ENCODE data around the gene CYP26B1.

DNA sequence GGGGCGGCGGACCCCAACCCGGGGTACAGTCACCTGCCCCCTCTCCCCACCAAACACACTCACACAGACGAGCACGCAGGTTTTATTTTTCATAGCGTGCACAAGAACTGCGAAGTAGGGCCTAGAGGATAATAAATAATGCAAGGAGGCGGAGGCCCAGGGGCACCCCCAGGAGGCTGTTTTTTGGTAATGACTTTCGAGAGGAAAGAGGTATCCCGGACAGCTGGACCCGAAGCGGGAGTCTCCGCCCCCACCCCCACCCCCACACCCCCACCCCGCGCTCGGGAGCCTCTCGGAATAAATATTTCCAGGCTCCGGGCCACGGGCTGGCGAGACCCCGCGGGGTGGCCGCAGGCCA, 3.4 kb downstream of the CYP26B1 start:
- TF ChIP-seq, protein P1, sequence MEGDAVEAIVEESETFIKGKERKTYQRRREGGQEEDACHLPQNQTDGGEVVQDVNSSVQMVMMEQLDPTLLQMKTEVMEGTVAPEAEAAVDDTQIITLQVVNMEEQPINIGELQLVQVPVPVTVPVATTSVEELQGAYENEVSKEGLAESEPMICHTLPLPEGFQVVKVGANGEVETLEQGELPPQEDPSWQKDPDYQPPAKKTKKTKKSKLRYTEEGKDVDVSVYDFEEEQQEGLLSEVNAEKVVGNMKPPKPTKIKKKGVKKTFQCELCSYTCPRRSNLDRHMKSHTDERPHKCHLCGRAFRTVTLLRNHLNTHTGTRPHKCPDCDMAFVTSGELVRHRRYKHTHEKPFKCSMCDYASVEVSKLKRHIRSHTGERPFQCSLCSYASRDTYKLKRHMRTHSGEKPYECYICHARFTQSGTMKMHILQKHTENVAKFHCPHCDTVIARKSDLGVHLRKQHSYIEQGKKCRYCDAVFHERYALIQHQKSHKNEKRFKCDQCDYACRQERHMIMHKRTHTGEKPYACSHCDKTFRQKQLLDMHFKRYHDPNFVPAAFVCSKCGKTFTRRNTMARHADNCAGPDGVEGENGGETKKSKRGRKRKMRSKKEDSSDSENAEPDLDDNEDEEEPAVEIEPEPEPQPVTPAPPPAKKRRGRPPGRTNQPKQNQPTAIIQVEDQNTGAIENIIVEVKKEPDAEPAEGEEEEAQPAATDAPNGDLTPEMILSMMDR (IDR thresholded peaks at IDR 0.05; ENCODE audit: low read length): no peak
- TF ChIP-seq EZH2 (IDR thresholded peaks at IDR 0.05; ENCODE audit: borderline replicate concordance, low read length): no peak

Data from OCI-LY1 (cell line).